Smooth muscle cell (in vitro differentiated cells): ENCODE results near the gene CRIP3. TPM values are rescaled to one million over a fixed set of nuclear protein-coding genes. Genes with fewer than 3 reads are reported as not detected.

ENCODE experiments used
- DNase-seq: peaks from one replicate; lab custom pipeline; 2025; ENCODE audit not compliant: unreplicated experiment; lab: John Stamatoyannopoulos, UW
- H2AFZ ChIP-seq: fragments of 200-600 bp; sonication (generic); 2 replicates; pipeline ENCODE4 v1.6.0; 2016; ENCODE audit warnings: antibody characterized with exemption, low read depth, mild to moderate bottlenecking
- H3F3A ChIP-seq: fragments of 200-600 bp; sonication (generic); 2 replicates; pipeline ENCODE4 v1.6.0; 2017; ENCODE audit warnings: antibody characterized with exemption, low read depth
- H3K27ac ChIP-seq: fragments of 200-600 bp; sonication (generic); 2 replicates; pipeline ENCODE4 v1.5.1; 2016; ENCODE audit warnings: low read depth, mild to moderate bottlenecking
- H3K27me3 ChIP-seq: fragments of 200-600 bp; sonication (generic); 2 replicates; pipeline ENCODE4 v1.6.1; 2016; ENCODE audit warnings: low read depth, mild to moderate bottlenecking
- H3K36me3 ChIP-seq: fragments of 200-600 bp; sonication (generic); 2 replicates; pipeline ENCODE4 v1.5.1; 2016; ENCODE audit warnings: low read depth
- H3K4me1 ChIP-seq: fragments of 200-600 bp; sonication (generic); 2 replicates; pipeline ENCODE4 v1.5.1; 2016; ENCODE audit warnings: low read depth
- H3K4me2 ChIP-seq: fragments of 200-600 bp; sonication (generic); 2 replicates; pipeline ENCODE4 v1.6.0; 2016; ENCODE audit warnings: mild to moderate bottlenecking
- H3K4me3 ChIP-seq: fragments of 200-600 bp; sonication (generic); 2 replicates; pipeline ENCODE4 v1.5.1; 2016; ENCODE audit warnings: mild to moderate bottlenecking
- H3K79me2 ChIP-seq: fragments of 200-600 bp; sonication (generic); 2 replicates; pipeline ENCODE4 v1.6.0; 2016; ENCODE audit warnings: low read depth, mild to moderate bottlenecking
- H3K9ac ChIP-seq: fragments of 200-600 bp; sonication (generic); 2 replicates; pipeline ENCODE4 v1.6.0; 2016; ENCODE audit warnings: low read depth
- H3K9me3 ChIP-seq: fragments of 200-600 bp; sonication (generic); replicated peaks from 2 replicates; pipeline ENCODE4 v1.5.1; 2016; ENCODE audit warnings: low read depth
- H4K20me1 ChIP-seq: fragments of 200-600 bp; sonication (generic); 2 replicates; pipeline ENCODE4 v1.6.0; 2016; ENCODE audit warnings: low read depth
- WGBS: methylation state at CpG from one replicate; pipeline ENCODE4 v1.1.7; 2016; ENCODE audit warnings: low lambda C conversion rate; 5-methylcytosine and 5-hydroxymethylcytosine counted together
- polyA plus RNA-seq: library from polyadenylated mRNA; unstranded; fragments of >200 nt; fragmentation: Nextera tagmentation; extraction: Ambion mirVana; gene quantifications from 2 replicates; pipeline ENCODE4 v1.2.1, GENCODE V29; 2016
- small RNA-seq: library from RNA; depleted of rRNA; stranded (forward); fragments of <200 nt; gene quantifications from one replicate; pipeline ENCODE3, GENCODE V24; 2014
- total RNA-seq: library from RNA; depleted of rRNA; stranded (reverse); fragments of >200 nt; gene quantifications from 2 replicates; pipeline ENCODE4 v1.2.3, GENCODE V29; 2014
- TF ChIP-seq, protein P1 (sequence below): fragments of 200-600 bp; sonication (generic); IDR thresholded peaks from 2 replicates; pipeline ENCODE4 v1.5.1; 2017; ENCODE audit warnings: borderline replicate concordance, mild to moderate bottlenecking, antibody characterized with exemption; ENCODE audit not compliant: insufficient read depth, poor library complexity, severe bottlenecking

CRIP3 gene
- total and polyA plus RNA-seq, 2 experiments from 2014 or later: not detected

DNA sequence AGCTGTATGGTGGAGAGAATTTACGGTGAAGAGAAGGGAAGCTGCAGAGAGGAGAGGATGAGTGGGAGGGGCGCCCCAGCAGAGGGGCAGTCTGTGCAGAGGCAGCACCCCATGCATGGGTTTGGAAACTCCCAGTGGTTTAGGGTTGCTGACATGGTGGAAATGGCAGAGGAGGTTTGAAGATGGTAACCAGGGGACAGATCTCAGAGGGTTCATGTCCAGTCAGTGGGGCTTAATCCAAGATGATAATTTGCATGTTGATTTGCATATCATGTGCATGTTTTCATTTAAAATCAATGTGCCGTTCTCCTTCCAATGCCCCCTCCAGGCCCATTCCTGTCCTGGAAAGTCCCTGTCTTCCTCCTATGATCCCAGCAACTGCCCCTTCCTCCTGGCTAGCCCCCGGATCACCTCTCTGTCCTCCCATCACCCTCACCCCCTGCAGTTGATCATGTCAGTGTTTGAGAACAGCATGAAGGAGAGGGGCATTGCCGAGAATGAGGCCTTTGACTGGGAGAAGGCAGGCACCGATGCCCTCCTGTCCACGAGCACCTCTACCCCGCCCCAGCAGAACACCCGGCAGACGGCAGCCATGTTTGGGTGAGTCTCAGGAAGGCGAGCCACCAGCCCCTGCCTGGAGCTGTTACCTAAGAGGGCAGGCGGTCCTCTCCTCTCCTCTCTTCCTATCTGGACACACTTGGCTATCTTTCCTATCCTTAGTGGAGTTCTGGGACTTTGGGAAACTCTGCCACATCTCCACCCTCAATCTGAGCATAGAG lies 51.1 kb downstream of the CRIP3 start:
- DNase-seq: no peak
- Histone ChIP-seq H4K20me1 (no peaks in the 10 kb centered on the region), H3K36me3 (no peaks in the 10 kb centered on the region), H3K4me3 (no peak overlapping the region), H3K9me3 (no peaks in the 10 kb centered on the region), H3K27me3 (no peaks in the 10 kb centered on the region), H3K4me1 (no peaks in the 10 kb centered on the region), H3K9ac (no peak overlapping the region), H3K27ac (no peak overlapping the region), H2AFZ (no peak overlapping the region), H3K79me2 (no peaks in the 10 kb centered on the region), H3K4me2 (no peak overlapping the region), H3F3A (no peaks in the 10 kb centered on the region)
- TF ChIP-seq, protein P1, sequence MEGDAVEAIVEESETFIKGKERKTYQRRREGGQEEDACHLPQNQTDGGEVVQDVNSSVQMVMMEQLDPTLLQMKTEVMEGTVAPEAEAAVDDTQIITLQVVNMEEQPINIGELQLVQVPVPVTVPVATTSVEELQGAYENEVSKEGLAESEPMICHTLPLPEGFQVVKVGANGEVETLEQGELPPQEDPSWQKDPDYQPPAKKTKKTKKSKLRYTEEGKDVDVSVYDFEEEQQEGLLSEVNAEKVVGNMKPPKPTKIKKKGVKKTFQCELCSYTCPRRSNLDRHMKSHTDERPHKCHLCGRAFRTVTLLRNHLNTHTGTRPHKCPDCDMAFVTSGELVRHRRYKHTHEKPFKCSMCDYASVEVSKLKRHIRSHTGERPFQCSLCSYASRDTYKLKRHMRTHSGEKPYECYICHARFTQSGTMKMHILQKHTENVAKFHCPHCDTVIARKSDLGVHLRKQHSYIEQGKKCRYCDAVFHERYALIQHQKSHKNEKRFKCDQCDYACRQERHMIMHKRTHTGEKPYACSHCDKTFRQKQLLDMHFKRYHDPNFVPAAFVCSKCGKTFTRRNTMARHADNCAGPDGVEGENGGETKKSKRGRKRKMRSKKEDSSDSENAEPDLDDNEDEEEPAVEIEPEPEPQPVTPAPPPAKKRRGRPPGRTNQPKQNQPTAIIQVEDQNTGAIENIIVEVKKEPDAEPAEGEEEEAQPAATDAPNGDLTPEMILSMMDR: no peak
- 86% methylated on average over 12 of the region's 12 CpGs for WGBS

GRCh38 chr6:43256670-43257366 lies 51.8 kb downstream of the CRIP3 start:
- Histone ChIP-seq H3K36me3 (no peaks in the 10 kb centered on the region), H3K9me3 (no peaks in the 10 kb centered on the region), H3K4me2 (no peak overlapping the region), H3K4me1 (no peaks in the 10 kb centered on the region), H3K27ac (no peak overlapping the region), H3K4me3 (no peak overlapping the region), H3K9ac (no peak overlapping the region), H4K20me1 (no peaks in the 10 kb centered on the region), H3K79me2 (no peaks in the 10 kb centered on the region), H3K27me3 (no peaks in the 10 kb centered on the region), H2AFZ (no peak overlapping the region), H3F3A (no peaks in the 10 kb centered on the region)
- no peak for DNase-seq
- WGBS: 84% methylated on average over 9 of the region's 9 CpGs
- TF ChIP-seq, protein P1: no peak

Small RNA genes lying within 50 kb of the gene (small RNA-seq; reads per million reads assigned to genes)
- not detected for gene RPL12P47

Other genes with a start within 250 kb of the CRIP3 start
- 16.4 and 24.0 TPM in 2 replicates for gene MRPL2, start 249.4 kb downstream of the CRIP3 start, total RNA-seq
- gene MRPL2, start 249.4 kb downstream of the CRIP3 start, polyA plus RNA-seq: 112 and 125 TPM in 2 replicates
- 13.2 and 20.0 TPM in 2 replicates for gene KLC4, start 249.2 kb downstream of the CRIP3 start, total RNA-seq
- gene KLC4, start 249.2 kb downstream of the CRIP3 start, polyA plus RNA-seq: 25.3 and 25.7 TPM in 2 replicates
- gene PTK7, start 232.5 kb downstream of the CRIP3 start, total RNA-seq: 376 and 417 TPM in 2 replicates
- 596 and 598 TPM in 2 replicates for gene PTK7, start 232.5 kb downstream of the CRIP3 start, polyA plus RNA-seq
- 20.6 and 22.9 TPM in 2 replicates for gene SRF, start 137.6 kb downstream of the CRIP3 start, total RNA-seq
- gene SRF, start 137.6 kb downstream of the CRIP3 start, polyA plus RNA-seq: 6.8 and 9.3 TPM in 2 replicates
- gene CUL9, start 126.6 kb downstream of the CRIP3 start, total RNA-seq: 18.8 and 22.3 TPM in 2 replicates
- 13.9 and 37.1 TPM in 2 replicates for gene CUL9, start 126.6 kb downstream of the CRIP3 start, polyA plus RNA-seq
- 18.4 and 33.8 TPM in 2 replicates for gene DNPH1, start 79.3 kb downstream of the CRIP3 start, total RNA-seq
- 82.1 and 82.4 TPM in 2 replicates for gene DNPH1, start 79.3 kb downstream of the CRIP3 start, polyA plus RNA-seq
- gene TTBK1, start 65.3 kb downstream of the CRIP3 start, total RNA-seq: not detected in 2 replicates
- gene TTBK1, start 65.3 kb downstream of the CRIP3 start, polyA plus RNA-seq: 0.17 TPM in 1 of 2 replicates, not detected in the other
- not detected in 2 replicates for gene SLC22A7, start 10.6 kb downstream of the CRIP3 start, total RNA-seq
- not detected in 2 replicates for gene SLC22A7, start 10.6 kb downstream of the CRIP3 start, polyA plus RNA-seq
- gene ZNF318, start 60.8 kb upstream of the CRIP3 start, total RNA-seq: 13.8 and 14.7 TPM in 2 replicates
- 5.8 and 6.7 TPM in 2 replicates for gene ZNF318, start 60.8 kb upstream of the CRIP3 start, polyA plus RNA-seq
- 11.2 and 12.5 TPM in 2 replicates for gene ABCC10, start 118.7 kb upstream of the CRIP3 start, total RNA-seq
- gene ABCC10, start 118.7 kb upstream of the CRIP3 start, polyA plus RNA-seq: 17.8 and 35.0 TPM in 2 replicates
- 0.27 and 2.0 TPM in 2 replicates for gene DLK2, start 146.7 kb upstream of the CRIP3 start, total RNA-seq
- gene DLK2, start 146.7 kb upstream of the CRIP3 start, polyA plus RNA-seq: 3.7 and 3.8 TPM in 2 replicates
- gene TJAP1, start 168.7 kb upstream of the CRIP3 start, total RNA-seq: 9.3 and 25.5 TPM in 2 replicates
- 13.5 and 15.3 TPM in 2 replicates for gene TJAP1, start 168.7 kb upstream of the CRIP3 start, polyA plus RNA-seq
- 0.09 and 2.1 TPM in 2 replicates for gene LRRC73, start 201.5 kb upstream of the CRIP3 start, total RNA-seq
- 1.8 and 2.2 TPM in 2 replicates for gene LRRC73, start 201.5 kb upstream of the CRIP3 start, polyA plus RNA-seq
- gene YIPF3, start 208.1 kb upstream of the CRIP3 start, total RNA-seq: 145 and 199 TPM in 2 replicates
- gene YIPF3, start 208.1 kb upstream of the CRIP3 start, polyA plus RNA-seq: 181 and 182 TPM in 2 replicates
- gene POLR1C, start 208.3 kb upstream of the CRIP3 start, total RNA-seq: 27.0 and 33.4 TPM in 2 replicates
- 21.0 and 39.8 TPM in 2 replicates for gene POLR1C, start 208.3 kb upstream of the CRIP3 start, polyA plus RNA-seq